Omental fat pad (tissue), 4 donors: ENCODE results near the gene DNMBP. TPM values are rescaled to one million over a fixed set of nuclear protein-coding genes. Genes with fewer than 3 reads are reported as not detected.
"Not testable (repeated sequence)": the region's sequence is repeated elsewhere in the genome, so short reads cannot be mapped to it uniquely, and the experiment has no call there.

Experiments used
- ATAC-seq: fragments of 150-250 bp; one replicate; pipeline ENCODE4 v1.9.1; 2016; ENCODE audit warnings: mild to moderate bottlenecking, moderate library complexity; ENCODE audit not compliant: low FRiP score
- DNase-seq: peaks from one replicate; pipeline ENCODE4 v3.0.0-alpha.2; 2019; ENCODE audit warnings: low spot score
- CTCF ChIP-seq, 3 donors: fragments of 450-650 bp; IDR thresholded peaks; one replicate each; pipeline ENCODE4 v1.5.1; 2016 to 2017; ENCODE audit warnings: antibody characterized with exemption in 3 of 3, mild to moderate bottlenecking in 3 of 3, moderate library complexity in 2 of 3
- total RNA-seq, 4 donors: library from RNA; depleted of rRNA; stranded (reverse); fragments of >200 nt; gene quantifications; one replicate each; pipeline ENCODE4 v1.1.0, GENCODE V29; 2016

The DNMBP gene
- total RNA-seq, 4 donors from 2014 or later, result 17.5 to 41.3 (median 29.6) TPM

DNA sequence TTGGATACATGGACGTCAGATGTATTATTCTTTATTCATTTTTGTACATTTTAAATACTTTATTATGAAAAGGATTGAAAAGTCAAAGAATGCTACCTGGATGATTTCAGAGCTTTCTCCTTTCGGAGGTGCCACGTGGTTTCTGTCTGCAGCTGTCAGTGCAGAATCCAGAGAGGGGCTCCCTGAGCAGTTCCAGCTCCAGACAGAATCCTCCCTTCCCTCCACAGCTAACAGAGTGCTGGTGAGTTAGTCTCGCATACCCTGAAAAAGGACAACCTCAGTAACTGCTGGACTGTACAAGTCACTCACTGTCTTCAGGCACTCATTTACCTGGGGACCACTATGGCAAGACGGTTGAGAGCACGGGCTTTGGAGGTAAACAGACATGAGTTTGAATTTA is 10.9 kb downstream of the DNMBP start:
- TF ChIP-seq CTCF (IDR thresholded peaks at IDR 0.05), result no peak
- no peak for DNase-seq
- no peak for ATAC-seq

- ATAC-seq (no peak), DNase-seq (no peak)
- TF ChIP-seq CTCF (IDR thresholded peaks at IDR 0.05), result no peak
Observed at GRCh38 chr10:99996671-99997648, 12.8 kb downstream of the DNMBP start.

- no peak for DNase-seq
- no peak for TF ChIP-seq CTCF (IDR thresholded peaks at IDR 0.05)
- ATAC-seq, result no peak
Observed at GRCh38 chr10:99995713-99996112, 14.0 kb downstream of the DNMBP start.

GRCh38 chr10:99995269-99995668 is 14.5 kb downstream of the DNMBP start:
- ATAC-seq (no peak), DNase-seq (no peak)
- no peak for TF ChIP-seq CTCF (IDR thresholded peaks at IDR 0.05)

DNA sequence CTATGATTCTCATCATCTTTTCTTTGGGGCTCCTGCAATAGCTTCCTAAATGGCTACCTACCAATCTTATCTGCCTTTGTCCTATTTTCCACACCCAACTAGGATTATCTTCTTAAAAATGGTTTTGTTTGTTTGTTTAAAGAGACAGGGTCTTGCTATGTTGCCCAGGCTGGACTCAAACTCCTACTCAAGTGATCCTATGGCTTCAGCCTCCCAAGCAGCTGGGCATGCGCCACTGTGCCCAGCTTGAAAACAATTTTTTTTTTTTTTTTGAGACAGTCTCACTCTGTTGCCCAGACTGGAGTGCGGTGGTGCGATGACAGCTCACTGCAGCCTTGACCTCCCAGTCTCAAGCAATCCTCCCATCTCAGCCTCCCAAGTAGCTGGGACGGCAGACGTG is 14.9 kb downstream of the DNMBP start:
- DNase-seq (no peak), ATAC-seq (no peak)
- no peak for TF ChIP-seq CTCF (IDR thresholded peaks at IDR 0.05)

DNA sequence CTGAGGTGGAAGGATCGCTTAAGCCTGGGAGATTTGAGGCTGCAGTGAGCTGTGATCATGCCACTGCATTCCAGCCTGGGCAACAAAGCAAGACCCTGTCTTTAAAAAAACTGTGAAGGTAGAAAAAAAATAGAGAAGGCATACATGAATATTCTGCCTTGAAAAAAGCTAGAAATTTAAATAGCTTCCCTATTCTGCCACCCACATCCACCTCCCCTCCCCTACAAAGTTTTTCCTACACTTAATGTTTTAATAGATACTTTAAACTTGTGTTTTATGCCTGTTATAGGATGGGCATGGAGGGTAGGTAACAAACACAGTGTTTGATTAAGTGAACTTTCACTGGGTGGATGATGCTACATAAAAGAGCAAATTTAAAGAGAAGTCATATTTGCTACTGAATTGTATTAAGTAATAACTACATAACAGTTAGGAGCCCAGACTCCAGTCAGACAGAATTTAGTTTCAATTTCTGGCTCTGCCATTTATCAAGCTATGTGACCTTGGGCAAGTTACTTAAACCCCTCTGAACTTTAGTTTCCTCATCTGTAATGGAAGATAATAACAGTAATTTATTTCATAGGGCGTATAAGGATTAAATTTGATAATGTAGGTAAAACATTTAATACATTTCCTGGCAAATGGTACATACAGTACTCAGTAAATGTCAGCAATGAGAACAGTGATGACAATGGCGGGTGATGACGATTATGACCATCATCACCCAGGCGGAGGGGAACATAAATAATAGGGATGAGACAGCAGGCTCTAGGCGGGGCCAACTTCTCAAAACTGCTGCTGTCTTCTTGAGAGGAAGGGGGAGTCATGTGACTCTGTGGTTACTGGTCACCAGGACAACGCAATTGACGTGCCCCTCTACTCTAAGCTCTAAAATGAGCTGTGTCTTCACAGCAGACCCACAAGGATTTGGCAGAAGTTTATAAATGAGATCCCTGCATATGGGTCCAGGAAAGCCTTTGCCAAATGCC is 15.8 kb downstream of the DNMBP start:
- ATAC-seq, result peak; percentile 67
- DNase-seq, result no peak
- TF ChIP-seq CTCF (IDR thresholded peaks at IDR 0.05), result no peak

GRCh38 chr10:99985637-99986036 is 24.1 kb downstream of the DNMBP start:
- not testable (repeated sequence) for ATAC-seq

More at GRCh38 chr10:99985637-99986036, 24.1 kb downstream of the DNMBP start:
- DNase-seq, result not testable (repeated sequence)
